NCI-H226 (cell line): ENCODE data around the gene SELENOW.
A peak's percentile ranks its signal among the peaks of the same experiment; 100 is the strongest.
"Not testable (repeated sequence)": the region's sequence is repeated elsewhere in the genome, so short reads cannot be mapped to it uniquely, and the experiment has no call there.

Source experiments
- DNase-seq: peaks from one replicate; pipeline ENCODE4 v3.0.0-alpha.2; 2015

The SELENOW gene

GRCh38 chr19:47778049-47778953 lies at the start of gene SELENOW:
SELENOW (plus strand) TSS chr19:47778703; CDS start chr19:47778786, 83 bp downstream.
- DNase-seq: peak; percentile 59

DNA sequence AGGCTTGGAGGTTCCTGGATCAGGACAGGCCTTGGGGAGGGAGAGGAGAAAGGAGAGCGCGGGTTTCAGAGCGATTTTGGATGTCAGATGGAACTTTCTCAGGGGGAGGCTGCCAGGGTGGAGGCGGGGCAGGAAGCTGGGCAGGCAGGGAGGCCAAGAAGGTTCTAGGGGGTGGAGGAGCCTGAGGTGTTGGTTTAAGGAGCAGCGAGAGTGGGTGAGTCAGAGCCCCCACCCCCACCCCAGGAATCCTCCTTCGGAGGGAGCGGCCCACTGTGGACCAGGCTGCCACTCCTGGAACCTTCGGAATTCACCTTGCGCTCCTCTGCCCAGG lies 49.1 kb upstream of the SELENOW start:
- DNase-seq: peak; percentile 97

DNA sequence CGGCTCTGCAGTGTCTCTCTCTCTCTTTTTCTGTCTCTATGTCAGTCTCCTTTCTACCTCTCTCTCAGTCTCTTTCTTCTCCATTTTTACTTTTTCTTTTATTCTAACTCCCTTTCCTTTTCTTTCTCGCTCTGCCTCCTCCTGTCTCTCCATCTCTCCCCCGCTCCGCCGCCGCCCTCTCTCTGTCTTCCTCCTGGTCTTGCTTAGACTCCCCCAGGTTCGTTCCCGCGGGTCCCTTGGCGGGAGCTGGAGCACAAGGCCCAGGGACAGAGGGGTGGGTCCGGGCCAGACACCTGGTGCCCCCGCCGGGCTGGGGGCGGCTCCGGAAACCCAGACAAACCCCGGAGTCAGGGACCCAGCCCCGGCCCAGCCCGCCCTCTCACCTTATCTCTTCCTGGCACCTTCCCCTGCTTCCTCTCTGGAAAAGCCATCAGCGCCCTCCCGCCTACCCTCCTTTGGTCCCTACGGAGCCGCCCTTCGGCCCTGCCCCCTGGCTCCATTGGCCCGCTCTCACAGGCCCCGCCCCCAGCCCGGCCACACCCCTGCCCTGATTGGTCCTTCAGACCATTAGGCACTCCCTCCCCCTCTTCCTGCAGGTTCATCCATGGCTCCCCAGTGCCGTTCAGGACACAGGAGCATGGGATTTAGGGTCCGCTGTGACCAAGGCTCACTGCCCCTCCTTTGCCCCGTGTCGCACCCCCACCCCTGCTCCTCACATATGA lies 48.5 kb upstream of the SELENOW start:
- DNase-seq: peak; percentile 93

DNA sequence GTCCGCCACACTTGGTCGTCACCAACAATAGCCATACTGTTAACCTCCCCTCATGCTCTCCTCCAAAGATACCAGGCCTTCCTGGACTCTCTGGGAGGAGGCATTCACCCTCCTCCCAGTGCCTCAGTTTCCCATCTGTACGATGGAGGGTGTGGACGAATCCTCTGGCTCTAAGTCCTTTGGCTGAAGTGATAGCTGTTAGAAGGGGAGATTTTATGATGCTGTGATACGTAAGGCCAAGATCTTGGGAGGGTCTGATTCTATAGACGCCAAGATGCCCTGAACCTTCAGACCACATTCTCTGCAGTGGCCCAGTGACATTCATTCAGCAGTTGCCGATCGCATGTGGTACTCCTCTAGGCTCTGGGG lies 48.0 kb upstream of the SELENOW start:
- DNase-seq: no peak

- no peak for DNase-seq
Observed at GRCh38 chr19:47730910-47731309, 47.6 kb upstream of the SELENOW start.

DNA sequence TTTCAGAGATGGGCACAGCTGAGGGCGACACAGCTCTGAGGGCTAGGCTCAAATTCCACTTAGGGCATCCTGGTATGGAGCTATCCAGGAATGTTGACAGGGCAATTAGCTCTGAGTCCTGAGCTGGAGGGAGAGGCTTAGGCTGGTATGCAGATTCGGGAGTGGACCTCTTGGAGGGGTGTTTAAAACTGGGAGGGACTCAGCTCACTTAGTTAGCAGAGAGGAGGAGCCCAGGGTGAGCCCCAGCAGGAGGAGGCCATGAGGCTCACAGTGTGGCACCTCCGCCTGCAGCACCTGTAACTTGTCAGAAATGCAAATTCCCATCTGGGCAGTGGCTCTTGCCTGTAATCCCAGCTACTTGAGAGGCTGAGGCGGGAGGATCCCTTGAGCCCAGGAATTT lies 43.4 kb upstream of the SELENOW start:
- no peak for DNase-seq

GRCh38 chr19:47740866-47741519 lies 37.5 kb upstream of the SELENOW start:
- no peak for DNase-seq

GRCh38 chr19:47741544-47742140 lies 36.9 kb upstream of the SELENOW start:
- no peak for DNase-seq

DNA sequence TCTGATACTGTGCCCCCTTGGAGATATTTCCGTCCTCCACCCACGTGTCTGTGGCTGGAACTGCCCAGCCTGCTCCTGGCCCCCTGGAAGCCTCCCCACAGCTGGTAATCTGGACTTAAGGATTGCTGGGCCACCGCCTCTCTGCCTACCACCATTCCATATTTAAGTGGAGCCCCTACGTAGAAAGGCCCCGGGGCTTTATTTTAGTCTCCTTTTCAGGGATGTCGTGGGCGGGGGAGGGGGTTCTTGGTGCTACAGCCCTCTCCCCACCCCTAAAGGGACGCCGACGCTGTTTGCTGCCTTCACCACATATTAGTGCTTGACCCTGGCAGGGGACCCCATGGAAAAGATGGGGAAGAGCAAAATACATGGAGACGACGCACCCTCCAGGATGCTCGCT lies 35.9 kb upstream of the SELENOW start:
- no peak for DNase-seq

GRCh38 chr19:47745010-47745901 lies 33.2 kb upstream of the SELENOW start, which contains the start of gene NOP53:
NOP53 (plus strand) TSS chr19:47745546; CDS start chr19:47745560, 14 bp downstream.
- peak; percentile 86 for DNase-seq

DNA sequence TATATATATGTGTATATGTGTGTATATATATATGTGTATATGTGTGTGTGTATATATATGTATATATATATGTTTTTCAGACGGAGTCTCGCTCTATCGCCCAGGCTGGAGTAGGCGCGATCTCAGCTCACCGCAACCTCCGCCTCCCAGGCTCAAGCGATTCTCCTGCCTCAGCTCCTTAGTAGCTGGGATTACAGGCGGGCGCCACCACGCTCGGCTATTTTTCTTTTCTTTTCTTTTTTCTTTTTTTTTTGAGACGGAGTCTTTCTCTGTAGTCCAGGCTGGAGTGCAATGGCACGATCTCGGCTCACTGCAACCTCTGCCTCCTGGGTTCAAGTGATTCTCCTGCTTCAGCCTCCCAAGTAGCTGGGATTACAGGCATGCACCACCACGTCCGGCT lies 32.4 kb upstream of the SELENOW start:
- not testable (repeated sequence) for DNase-seq

DNA sequence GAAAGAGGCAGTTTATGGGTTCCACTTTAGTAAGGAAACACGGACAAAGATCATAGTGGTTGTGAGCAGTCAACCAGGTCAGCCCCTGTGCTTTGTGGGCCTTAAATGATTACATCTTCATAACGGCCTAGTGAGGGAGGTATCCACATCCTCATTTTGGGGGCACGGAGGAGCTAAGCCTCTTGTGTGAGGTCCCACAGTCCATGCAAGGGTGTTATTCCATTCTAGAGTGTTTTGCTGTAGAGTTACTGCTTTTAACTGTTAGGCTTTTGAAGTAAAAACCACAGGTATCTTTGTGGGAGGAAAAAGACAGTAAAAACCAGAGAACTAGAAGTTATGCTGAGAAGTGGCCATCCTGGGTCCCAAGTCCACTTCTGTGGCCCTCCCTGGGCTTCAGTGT lies 29.2 kb upstream of the SELENOW start:
- DNase-seq: no peak

DNA sequence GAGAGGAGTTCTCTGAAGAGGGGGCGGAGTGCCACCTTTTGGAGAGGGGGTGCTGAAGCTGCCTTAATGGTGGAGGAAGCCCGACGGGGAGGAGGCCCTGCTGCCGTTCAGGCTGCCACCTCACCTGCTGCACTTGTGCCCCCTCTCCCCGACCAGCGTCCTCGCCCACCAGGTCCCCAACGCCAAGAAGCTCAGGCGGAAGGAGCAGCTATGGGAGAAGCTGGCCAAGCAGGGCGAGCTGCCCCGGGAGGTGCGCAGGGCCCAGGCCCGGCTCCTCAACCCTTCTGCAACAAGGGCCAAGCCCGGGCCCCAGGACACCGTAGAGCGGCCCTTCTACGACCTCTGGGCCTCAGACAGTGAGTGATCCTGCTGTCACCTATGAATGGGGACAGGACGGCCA lies 27.8 kb upstream of the SELENOW start:
- DNase-seq: no peak

GRCh38 chr19:47752440-47753211 lies 25.9 kb upstream of the SELENOW start:
- no peak for DNase-seq

DNA sequence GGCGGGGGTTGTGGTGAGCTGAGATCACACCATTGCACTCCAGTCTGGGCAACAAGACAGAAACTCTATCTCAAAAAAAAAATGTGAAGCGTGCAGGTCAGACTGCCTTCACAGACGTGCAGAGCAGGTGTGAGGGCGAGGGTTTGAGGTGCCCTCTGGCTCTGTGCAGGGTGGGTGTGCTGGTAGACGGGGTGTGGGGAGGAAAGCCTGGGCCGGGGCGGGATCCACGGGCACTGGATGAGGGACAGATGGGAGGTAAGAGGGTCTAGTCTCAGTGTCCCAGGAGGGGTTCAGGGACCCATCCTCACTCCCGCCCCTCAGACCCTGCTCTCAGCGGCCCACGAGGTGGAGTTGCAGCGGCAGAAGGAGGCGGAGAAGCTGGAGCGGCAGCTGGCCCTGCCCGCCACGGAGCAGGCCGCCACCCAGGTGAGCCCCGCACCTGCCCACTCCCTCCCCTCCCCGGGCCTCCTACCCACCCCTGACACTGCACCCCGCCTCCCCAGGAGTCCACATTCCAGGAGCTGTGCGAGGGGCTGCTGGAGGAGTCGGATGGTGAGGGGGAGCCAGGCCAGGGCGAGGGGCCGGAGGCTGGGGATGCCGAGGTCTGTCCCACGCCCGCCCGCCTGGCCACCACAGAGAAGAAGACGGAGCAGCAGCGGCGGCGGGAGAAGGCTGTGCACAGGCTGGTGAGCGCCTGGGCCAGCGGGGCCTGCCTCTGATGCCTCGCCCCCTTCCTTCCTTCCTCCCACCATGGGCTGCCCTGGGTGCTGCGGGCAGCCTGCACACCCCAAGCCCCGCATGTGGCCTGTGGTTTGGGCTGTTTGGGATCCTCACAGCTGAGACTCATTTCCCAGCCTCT lies 24.1 kb upstream of the SELENOW start:
- no peak for DNase-seq

DNA sequence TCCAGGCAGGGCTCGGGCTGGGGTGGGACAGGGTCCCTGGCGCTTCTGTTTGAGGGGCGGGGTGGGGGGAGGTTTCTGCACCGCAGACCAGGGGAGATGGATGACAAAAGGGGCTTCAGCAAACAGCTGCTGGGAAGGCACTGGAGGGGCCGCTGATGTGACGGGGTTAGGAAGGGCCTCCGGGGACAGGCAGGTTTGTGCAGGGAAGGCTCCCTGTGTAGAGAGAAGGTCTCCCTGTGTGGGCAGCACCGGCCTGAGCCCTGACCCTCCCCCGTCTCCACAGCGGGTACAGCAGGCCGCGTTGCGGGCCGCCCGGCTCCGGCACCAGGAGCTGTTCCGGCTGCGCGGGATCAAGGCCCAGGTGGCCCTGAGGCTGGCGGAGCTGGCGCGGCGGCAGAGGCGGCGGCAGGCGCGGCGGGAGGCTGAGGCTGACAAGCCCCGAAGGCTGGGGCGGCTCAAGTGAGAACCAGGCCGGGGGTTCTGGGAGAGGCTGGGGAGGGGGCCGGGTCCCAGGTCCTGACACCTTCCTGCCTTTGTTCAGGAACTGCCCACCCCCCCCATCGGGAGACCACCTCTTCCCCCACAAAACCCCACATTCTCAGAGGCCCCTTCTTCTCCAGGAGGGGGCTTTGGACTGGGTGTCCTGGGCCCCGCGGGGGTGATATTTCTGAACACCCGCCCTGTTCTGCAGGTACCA lies 23.3 kb upstream of the SELENOW start:
- DNase-seq: no peak

- DNase-seq: no peak
Observed at GRCh38 chr19:47755762-47756626, 22.5 kb upstream of the SELENOW start.

GRCh38 chr19:47756627-47756929 lies 21.9 kb upstream of the SELENOW start:
- DNase-seq: no peak
